ENCODE measurements around the gene TMEM63B.
A peak's percentile ranks its signal among the peaks of the same experiment; 100 is the strongest.
"Not testable (repeated sequence)": the region's sequence is repeated elsewhere in the genome, so short reads cannot be mapped to it uniquely, and the experiment has no call there.

The TMEM63B gene

GRCh38 chr6:44094403-44095242, 32.7 kb upstream of the TMEM63B start:
- DNase-seq: no peak

GRCh38 chr6:44095243-44095623, 32.1 kb upstream of the TMEM63B start:
- not testable (repeated sequence) for DNase-seq

- DNase-seq: peak; percentile 77
Measured at GRCh38 chr6:44096612-44097011, 30.7 kb upstream of the TMEM63B start.

- no peak for DNase-seq
Measured at GRCh38 chr6:44097782-44098317, 29.5 kb upstream of the TMEM63B start.

GRCh38 chr6:44099192-44099591, 28.2 kb upstream of the TMEM63B start:
- DNase-seq: no peak

- no peak for DNase-seq
Measured at GRCh38 chr6:44100088-44100550, 27.2 kb upstream of the TMEM63B start.

- DNase-seq: no peak
Measured at GRCh38 chr6:44101832-44102231, 25.5 kb upstream of the TMEM63B start.

- no peak for DNase-seq
Measured at GRCh38 chr6:44102527-44102926, 24.8 kb upstream of the TMEM63B start.

- no peak for DNase-seq
Measured at GRCh38 chr6:44104481-44105021, 22.8 kb upstream of the TMEM63B start.

GRCh38 chr6:44105146-44105545, 22.2 kb upstream of the TMEM63B start:
- no peak for DNase-seq

GRCh38 chr6:44105993-44106740, 21.2 kb upstream of the TMEM63B start:
- DNase-seq: no peak

GRCh38 chr6:44107017-44107416, 20.3 kb upstream of the TMEM63B start:
- DNase-seq: no peak

GRCh38 chr6:44108471-44108870, 18.9 kb upstream of the TMEM63B start:
- DNase-seq: no peak

- DNase-seq: no peak
Measured at GRCh38 chr6:44109212-44109611, 18.1 kb upstream of the TMEM63B start.

- DNase-seq: no peak
Measured at GRCh38 chr6:44110005-44110676, 17.2 kb upstream of the TMEM63B start.

- DNase-seq: no peak
Measured at GRCh38 chr6:44110966-44111365, 16.4 kb upstream of the TMEM63B start.

- no peak for DNase-seq
Measured at GRCh38 chr6:44111434-44112417, 15.6 kb upstream of the TMEM63B start.

- DNase-seq: no peak
Measured at GRCh38 chr6:44113414-44113813, 13.9 kb upstream of the TMEM63B start.

- DNase-seq: no peak
Measured at GRCh38 chr6:44115866-44116265, 11.5 kb upstream of the TMEM63B start.

GRCh38 chr6:44116641-44117382, 10.5 kb upstream of the TMEM63B start:
- DNase-seq: no peak

Data from activated CD8-positive, alpha-beta memory T cell treated with anti-CD3 and anti-CD28 coated beads, Interleukin-2, amount 50 U/mL, for 4 hours (primary cell).